Left ventricle myocardium inferior (tissue), 1 donor: ENCODE data around the gene THSD1. TPM values are rescaled to one million over a fixed set of nuclear protein-coding genes. Genes with fewer than 3 reads are reported as not detected.

ENCODE experiments used
- DNase-seq: peaks from one replicate; pipeline ENCODE4 v3.0.0-alpha.2; 2020
- H3K27ac ChIP-seq: fragments of 200-600 bp; replicated peaks from 2 replicates; pipeline ENCODE4 v1.8.0; 2021
- H3K27me3 ChIP-seq: fragments of 200-600 bp; 2 replicates; pipeline ENCODE4 v1.8.0; 2021; ENCODE audit warnings: low read depth
- H3K36me3 ChIP-seq: fragments of 200-600 bp; 2 replicates; pipeline ENCODE4 v1.8.0; 2021
- H3K4me1 ChIP-seq: fragments of 200-600 bp; 2 replicates; pipeline ENCODE4 v1.8.0; 2021
- H3K4me3 ChIP-seq: fragments of 200-600 bp; 2 replicates; pipeline ENCODE4 v1.8.0; 2021; ENCODE audit warnings: mild to moderate bottlenecking, moderate library complexity
- H3K9me3 ChIP-seq: fragments of 200-600 bp; replicated peaks from 2 replicates; pipeline ENCODE4 v1.8.0; 2021
- CTCF ChIP-seq: fragments of 200-600 bp; IDR thresholded peaks from 2 replicates; pipeline ENCODE4 v1.8.0; 2021; ENCODE audit warnings: antibody characterized with exemption, mild to moderate bottlenecking, borderline replicate concordance
- intact Hi-C: fragments of 100-400 bp; cut with micrococcal nuclease; formaldehyde crosslinking; loops from one replicate; pipeline ENCODE4 v1.11.0; 2022
- total RNA-seq: library from RNA; stranded (reverse); fragmentation: NEBNext Ultra II Directional; extraction: Animal tissue kit (Norgen Biotek cat#: 25700); gene quantifications from one replicate; pipeline ENCODE4 v1.2.1, GENCODE V29; 2021
- donor health status: DM: no; HTN: yes; CAD: no; lungs with severe emphysema.

The THSD1 gene
- total RNA-seq, 1 donor from 2014 or later = 4.2 TPM

GRCh38 chr13:52447815-52448552, 42.0 kb upstream of the THSD1 start:
- H3K4me3 ChIP-seq = peak overlapping the region; percentile 95
- peaks cover 53% of the 10 kb centered on the region for H3K4me1 ChIP-seq
- no peak for DNase-seq
- peak overlapping the region; percentile 100 for H3K27ac ChIP-seq
- no peaks in the 10 kb centered on the region for H3K27me3 ChIP-seq
- no peak for TF ChIP-seq CTCF
- H3K36me3 ChIP-seq = peaks cover 12% of the 10 kb centered on the region
- intact Hi-C loops = no loop called here
- no peaks in the 10 kb centered on the region for H3K9me3 ChIP-seq

DNA sequence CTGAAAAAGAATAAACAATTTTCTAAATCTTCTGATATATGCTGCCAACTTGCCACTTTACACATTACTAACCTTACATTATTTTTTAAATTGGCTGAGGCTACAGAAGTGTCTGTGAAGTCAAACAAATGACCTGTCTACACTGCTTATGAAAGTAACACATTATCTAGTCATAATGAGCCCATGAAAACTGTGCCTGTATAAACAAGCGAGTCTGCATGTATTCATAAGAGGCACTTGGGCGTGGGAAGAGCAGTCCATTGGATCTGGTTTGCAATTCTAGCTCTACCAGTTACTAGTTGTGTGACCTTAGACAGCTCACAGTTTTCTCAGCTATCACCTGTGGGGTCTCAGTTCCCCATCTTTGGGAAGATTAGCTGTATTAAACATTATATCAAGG, 41.4 kb upstream of the THSD1 start:
- peaks cover 57% of the 10 kb centered on the region for H3K4me1 ChIP-seq
- TF ChIP-seq CTCF = no peak
- no peak overlapping the region for H3K27ac ChIP-seq
- H3K4me3 ChIP-seq = no peak overlapping the region
- H3K27me3 ChIP-seq = no peaks in the 10 kb centered on the region
- no peaks in the 10 kb centered on the region for H3K9me3 ChIP-seq
- no peak for DNase-seq
- intact Hi-C loops = no loop called here
- peaks cover 15% of the 10 kb centered on the region for H3K36me3 ChIP-seq

DNA sequence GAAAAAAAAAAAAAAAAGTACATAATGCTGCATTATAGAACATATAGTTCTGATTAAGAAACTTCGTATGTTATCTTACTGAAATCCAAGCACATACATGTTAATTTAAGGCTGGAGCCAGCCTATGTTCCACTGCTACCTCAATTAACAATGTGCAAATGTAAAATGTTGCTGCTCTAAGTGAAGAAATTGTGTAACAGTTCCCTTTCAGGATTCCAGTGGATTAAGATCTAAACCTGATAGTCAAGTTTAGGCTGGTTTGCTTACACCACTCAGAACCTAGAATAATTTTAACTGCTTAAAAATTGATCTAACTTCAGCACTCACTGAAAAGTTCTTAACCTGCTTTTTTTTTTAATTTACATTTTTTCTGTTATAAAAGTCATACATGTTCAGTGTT, 40.3 kb upstream of the THSD1 start:
- DNase-seq = no peak
- no peak overlapping the region for H3K27ac ChIP-seq
- TF ChIP-seq CTCF = no peak
- peaks cover 26% of the 10 kb centered on the region for H3K36me3 ChIP-seq
- no peaks in the 10 kb centered on the region for H3K9me3 ChIP-seq
- no peaks in the 10 kb centered on the region for H3K27me3 ChIP-seq
- H3K4me1 ChIP-seq = peaks cover 57% of the 10 kb centered on the region
- no peak overlapping the region for H3K4me3 ChIP-seq
- intact Hi-C loops = no loop called here

GRCh38 chr13:52432456-52432855, 26.5 kb upstream of the THSD1 start:
- intact Hi-C loops = no loop called here
- Histone ChIP-seq H3K36me3 (peaks cover 75% of the 10 kb centered on the region), H3K27me3 (no peaks in the 10 kb centered on the region), H3K27ac (peak overlapping the region; percentile 63), H3K4me3 (no peak overlapping the region), H3K4me1 (peaks cover 74% of the 10 kb centered on the region), H3K9me3 (no peaks in the 10 kb centered on the region)
- no peak for TF ChIP-seq CTCF
- no peak for DNase-seq

- peaks cover 36% of the 10 kb centered on the region for H3K4me1 ChIP-seq
- intact Hi-C loops = no loop called here
- peak overlapping the region; percentile 71 for H3K27ac ChIP-seq
- H3K27me3 ChIP-seq = no peaks in the 10 kb centered on the region
- no peaks in the 10 kb centered on the region for H3K9me3 ChIP-seq
- TF ChIP-seq CTCF = no peak
- H3K36me3 ChIP-seq = peaks cover 77% of the 10 kb centered on the region
- no peak overlapping the region for H3K4me3 ChIP-seq
- no peak for DNase-seq
Measured at GRCh38 chr13:52428295-52428694, 22.3 kb upstream of the THSD1 start.
